Measurements from ENCODE around the gene SNX9.

- TF ChIP-seq EZH2 (IDR thresholded peaks at IDR 0.05; ENCODE audit: borderline replicate concordance, insufficient read depth, low read depth, low read length, poor library complexity, severe bottlenecking), result no peak
- TF ChIP-seq, protein P1, sequence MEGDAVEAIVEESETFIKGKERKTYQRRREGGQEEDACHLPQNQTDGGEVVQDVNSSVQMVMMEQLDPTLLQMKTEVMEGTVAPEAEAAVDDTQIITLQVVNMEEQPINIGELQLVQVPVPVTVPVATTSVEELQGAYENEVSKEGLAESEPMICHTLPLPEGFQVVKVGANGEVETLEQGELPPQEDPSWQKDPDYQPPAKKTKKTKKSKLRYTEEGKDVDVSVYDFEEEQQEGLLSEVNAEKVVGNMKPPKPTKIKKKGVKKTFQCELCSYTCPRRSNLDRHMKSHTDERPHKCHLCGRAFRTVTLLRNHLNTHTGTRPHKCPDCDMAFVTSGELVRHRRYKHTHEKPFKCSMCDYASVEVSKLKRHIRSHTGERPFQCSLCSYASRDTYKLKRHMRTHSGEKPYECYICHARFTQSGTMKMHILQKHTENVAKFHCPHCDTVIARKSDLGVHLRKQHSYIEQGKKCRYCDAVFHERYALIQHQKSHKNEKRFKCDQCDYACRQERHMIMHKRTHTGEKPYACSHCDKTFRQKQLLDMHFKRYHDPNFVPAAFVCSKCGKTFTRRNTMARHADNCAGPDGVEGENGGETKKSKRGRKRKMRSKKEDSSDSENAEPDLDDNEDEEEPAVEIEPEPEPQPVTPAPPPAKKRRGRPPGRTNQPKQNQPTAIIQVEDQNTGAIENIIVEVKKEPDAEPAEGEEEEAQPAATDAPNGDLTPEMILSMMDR (IDR thresholded peaks at IDR 0.05), result no peak
These were observed 144.4 kb downstream of the SNX9 start for GRCh38 chr6:157967486-157967885.

Measured in B cell (primary cell).